ENCODE measurements around the gene TGFBRAP1.
"Not testable (repeated sequence)": the region's sequence is repeated elsewhere in the genome, so short reads cannot be mapped to it uniquely, and the experiment has no call there.

The TGFBRAP1 gene

DNA sequence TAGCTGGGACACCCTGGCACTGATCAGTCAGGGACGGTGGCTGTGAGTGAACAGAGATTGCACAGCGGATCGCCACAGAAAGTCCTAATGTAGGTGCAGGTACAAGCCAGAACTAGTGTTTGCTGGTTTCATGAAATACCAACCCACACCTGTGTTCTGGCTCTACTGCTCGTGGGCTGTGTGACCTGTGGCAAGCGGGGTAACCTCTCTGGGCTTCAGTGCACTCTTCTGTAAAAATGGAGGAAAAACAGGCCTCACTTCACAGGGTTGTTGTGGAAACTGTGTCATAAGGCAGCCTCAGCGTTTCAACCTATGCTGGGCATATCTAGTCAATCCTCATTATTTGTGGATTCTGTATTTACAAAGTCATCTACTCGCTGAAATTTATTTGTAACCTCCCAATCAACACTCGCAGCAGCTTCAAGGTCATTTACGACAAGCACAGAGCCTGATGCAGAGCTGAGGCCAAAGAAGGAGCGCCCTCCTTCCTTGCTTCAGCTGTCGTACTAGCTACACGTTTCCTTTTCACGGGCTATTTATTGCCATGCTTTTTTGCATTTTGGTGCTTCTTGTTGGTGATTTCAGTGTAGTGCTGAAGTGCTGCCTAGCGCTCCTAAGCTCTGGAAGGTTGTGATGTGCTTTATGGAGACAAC, 58.0 kb downstream of the TGFBRAP1 start:
- DNase-seq = no peak

DNA sequence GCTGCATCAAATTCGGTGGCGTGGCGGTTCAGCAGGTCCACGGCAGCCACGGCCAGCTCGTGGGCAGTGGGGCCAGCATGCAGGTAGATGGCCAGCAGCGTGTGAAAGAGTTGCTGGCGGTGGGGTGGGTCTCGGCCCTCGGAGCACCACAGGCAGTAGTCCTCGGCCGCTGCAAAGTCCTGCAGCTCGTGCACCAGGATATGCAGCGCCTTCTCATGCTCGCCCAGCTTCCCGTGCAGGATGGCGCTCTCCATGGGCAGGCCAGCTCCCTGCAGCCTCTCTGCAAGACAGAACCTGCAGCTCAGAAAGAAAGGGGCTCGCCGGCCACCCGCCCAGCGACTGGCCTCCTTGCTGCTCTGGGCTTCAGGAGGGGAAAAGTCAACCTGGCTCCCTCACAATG, 60.1 kb downstream of the TGFBRAP1 start:
- DNase-seq = no peak

GRCh38 chr2:105262651-105263091, 66.9 kb downstream of the TGFBRAP1 start:
- DNase-seq = peak in 1 of 3 experiments; percentile 15

GRCh38 chr2:105261061-105261460, 68.5 kb downstream of the TGFBRAP1 start:
- no peak for DNase-seq

DNA sequence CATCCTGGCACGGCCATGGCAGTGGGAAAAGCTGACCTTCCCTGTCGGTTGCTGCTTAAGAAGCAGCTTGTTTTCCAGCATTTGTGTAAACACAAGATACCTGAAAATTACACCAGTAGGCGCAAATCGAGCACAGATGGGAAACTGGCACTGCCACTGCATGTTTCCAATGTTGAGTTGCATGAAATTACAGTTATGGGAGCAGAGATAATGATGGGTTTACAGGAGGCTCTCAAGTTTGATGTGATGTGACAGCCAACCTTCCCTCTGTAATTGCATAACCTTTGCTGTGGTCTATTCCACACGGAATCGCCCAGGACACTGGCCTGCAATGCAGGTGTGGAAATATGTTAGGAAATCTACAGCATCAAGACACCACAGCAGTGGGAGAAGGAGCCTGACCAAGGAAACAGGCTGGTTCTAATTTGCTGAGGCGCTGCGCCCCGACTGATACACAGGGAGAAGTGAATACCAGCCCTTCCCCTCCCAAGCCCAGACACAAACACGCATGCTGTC, 70.6 kb downstream of the TGFBRAP1 start:
- peak in 2 of 3 experiments; percentile 43 to 78 for DNase-seq

DNA sequence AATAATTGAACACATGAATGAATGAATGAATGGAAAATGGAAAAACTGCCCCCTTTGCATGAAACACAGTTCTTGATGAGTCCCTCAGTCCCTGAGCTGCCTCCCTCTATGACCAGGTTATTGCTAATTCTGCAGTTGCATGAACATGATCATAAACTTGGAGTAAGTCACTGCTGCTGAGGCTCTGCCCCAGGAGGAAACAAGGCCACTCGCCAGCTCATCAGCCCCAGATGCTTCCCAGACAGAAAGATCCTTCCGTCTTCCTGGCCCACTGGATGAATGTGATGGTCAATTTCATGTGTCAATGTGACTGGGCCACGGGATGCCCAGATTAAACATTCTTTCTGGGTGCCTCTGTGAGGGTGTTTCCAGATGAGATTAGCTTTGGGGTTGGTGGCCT, 71.6 kb downstream of the TGFBRAP1 start:
- no peak for DNase-seq

- no peak for DNase-seq
These were observed 73.0 kb downstream of the TGFBRAP1 start for GRCh38 chr2:105256431-105257047.

DNA sequence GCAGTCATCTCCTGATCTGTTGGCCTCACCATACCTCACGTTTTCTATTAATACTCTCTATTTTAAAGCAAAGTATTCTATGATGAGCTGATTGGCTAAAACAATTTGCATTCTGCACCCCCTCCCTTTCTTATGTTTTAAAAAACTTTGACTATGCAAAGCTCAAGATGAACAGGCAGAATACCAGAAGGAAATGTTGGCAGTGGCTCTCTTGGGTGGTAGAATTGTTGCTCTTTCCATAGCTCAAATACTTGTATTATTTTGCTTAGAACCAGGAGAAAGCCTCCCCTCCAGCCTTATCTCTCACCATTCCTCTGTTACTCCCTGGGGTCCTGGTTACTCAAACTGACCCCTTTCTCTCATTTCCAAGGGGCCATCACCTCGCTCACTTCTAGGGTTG, 73.6 kb downstream of the TGFBRAP1 start:
- no peak for DNase-seq

DNA sequence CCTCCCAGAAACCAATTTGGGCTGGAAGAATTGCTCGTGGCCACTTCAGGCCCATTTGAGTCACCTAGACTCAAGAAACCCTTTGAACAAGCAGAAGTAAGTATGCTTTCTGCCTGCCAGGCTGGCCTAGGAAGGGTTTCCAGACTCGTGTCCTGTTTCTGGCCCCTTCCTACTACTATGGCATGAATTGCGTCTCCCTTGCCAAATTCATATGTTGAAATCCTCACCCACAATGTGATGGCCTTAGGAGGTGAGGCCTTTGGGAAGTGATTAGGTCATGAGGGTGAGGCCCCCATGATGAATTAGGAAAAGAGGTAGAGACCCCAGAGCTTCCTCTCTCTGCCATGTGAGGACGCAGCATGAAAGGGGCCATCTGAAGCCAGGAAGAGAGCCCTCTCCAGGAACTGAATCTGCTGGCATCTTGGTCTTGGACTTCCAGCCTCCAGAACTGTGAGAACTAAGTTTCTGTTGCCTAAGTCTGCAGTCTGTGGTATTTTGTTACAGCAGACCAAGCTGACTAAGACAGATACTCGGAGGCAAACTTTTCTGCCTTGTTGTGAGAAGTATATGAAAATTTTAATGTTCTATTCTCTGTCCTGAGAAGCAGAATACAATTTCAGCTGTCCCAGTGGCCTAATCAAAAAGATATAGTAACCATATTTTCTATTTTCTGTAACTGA, 74.9 kb downstream of the TGFBRAP1 start:
- DNase-seq = no peak

DNA sequence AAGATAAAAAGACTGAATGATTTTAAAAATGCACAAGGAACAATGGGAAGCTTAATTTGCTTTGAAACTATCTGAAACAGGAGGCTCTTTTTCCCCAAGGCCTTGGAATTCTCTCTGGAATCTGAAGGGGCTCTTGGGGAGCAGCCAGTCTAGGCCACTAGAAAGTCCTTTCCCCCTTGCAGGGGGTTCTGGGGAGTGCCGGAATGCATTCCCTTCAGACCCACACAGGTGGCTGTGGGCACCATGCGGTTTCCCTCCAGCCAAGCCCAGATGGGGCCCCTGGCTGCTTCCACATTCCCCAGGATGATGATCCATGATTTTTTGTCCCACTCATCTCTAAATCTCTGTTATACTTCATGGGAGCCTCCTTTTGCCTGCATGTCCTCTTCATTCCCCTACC, 77.3 kb downstream of the TGFBRAP1 start:
- no peak for DNase-seq

DNA sequence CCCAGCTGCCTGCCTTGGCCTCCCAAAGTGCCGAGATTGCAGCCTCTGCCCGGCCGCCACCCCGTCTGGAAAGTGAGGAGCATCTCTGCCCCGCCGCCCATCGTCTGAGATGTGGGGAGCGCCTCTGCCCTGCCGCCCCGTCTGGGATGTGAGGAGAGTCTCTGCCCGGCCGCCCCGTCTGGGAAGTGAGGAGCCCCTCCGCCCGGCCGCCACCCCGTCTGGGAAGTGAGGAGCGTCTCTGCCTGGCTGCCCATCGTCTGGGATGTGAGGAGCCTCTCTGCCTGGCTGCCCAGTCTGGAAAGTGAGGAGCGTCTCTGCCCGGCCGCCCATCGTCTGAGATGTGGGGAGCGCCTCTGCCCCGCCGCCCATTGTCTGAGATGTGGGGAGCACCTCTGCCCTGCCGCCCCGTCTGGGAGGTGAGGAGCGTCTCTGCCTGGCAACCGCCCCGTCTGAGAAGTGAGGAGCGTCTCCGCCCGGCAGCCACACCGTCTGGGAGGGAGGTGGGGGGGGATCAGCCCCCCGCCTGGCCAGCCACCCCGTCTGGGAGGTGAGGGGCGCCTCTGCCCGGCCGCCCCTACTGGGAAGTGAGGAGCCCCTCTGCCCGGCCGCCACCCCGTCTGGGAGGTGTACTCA, 78.4 kb downstream of the TGFBRAP1 start:
- not testable (repeated sequence) for DNase-seq

DNA sequence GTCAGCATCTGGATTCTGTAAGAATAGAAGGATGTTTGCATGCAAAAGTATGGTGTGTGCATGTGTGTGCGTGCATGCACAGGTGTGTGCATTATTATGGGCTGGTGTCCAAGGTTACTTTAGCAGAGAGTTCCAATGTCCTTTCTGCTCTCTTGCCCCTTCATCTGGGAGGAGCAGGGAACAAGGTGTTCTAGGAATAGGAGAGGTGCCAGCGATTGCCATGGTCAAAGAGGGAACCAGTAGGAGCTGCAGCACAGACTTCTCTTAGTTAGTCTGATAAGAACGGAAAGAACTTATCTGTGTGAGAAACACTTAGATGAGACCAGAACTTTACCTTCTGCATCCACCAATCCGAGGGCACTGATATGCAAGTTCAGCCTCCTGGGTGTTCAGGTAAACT, 79.6 kb downstream of the TGFBRAP1 start:
- DNase-seq = no peak

GRCh38 chr2:105249181-105249580, 80.4 kb downstream of the TGFBRAP1 start:
- no peak for DNase-seq

- DNase-seq = no peak
These were observed 81.0 kb downstream of the TGFBRAP1 start for GRCh38 chr2:105248316-105249070.

DNA sequence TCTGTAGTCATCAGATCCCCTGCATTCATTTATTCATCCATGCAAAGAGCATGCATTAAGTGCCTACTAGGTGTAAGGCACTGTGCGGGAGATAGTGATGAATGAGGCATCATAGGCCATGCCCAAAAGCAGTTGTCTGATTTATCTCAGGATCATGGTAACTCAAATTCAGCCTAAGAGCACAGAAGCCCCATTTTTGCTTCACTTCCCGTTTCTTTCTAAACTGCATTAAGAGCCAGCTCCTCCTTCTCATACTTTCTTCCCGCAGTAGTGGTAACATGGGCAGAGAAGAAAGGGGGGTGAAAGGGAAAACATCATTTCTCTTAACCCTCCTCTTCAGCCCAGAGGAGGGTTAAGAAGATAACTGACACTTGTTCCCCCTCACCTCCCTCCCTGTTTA, 85.1 kb downstream of the TGFBRAP1 start:
- DNase-seq = no peak

DNA sequence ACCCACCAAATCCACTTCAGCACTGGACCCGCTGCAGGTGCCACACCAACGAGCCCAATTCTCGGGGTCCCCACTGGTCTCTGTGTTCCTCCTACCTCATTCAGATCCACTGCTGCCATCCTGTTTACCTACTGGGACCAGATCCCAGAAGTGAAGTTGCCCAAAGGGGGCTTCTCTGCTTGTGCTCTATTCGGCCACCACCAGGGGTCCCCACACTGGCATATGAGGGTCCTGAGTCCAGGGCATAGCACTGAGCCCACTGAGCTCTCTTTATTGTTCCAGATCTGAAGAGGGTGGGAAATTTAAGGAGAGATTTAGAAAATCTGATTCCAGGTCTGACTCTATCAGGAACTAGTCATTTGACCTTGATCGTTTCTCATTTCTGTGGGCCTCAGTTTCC, 85.6 kb downstream of the TGFBRAP1 start:
- DNase-seq = peak in 1 of 3 experiments; percentile 6

DNA sequence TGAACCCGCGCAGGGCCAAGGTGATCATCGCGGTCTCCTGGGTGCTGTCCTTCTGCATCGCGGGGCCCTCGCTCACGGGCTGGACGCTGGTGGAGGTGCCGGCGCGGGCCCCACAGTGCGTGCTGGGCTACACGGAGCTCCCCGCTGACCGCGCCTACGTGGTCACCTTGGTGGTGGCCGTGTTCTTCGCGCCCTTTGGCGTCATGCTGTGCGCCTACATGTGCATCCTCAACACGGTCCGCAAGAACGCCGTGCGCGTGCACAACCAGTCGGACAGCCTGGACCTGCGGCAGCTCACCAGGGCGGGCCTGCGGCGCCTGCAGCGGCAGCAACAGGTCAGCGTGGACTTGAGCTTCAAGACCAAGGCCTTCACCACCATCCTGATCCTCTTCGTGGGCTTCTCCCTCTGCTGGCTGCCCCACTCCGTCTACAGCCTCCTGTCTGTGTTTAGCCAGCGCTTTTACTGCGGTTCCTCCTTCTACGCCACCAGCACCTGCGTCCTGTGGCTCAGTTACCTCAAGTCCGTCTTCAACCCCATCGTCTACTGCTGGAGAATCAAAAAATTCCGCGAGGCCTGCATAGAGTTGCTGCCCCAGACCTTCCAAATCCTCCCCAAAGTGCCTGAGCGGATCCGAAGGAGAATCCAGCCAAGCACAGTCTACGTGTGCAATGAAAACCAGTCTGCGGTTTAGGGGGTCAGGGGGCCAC, 87.1 kb downstream of the TGFBRAP1 start:
- DNase-seq = no peak

DNA sequence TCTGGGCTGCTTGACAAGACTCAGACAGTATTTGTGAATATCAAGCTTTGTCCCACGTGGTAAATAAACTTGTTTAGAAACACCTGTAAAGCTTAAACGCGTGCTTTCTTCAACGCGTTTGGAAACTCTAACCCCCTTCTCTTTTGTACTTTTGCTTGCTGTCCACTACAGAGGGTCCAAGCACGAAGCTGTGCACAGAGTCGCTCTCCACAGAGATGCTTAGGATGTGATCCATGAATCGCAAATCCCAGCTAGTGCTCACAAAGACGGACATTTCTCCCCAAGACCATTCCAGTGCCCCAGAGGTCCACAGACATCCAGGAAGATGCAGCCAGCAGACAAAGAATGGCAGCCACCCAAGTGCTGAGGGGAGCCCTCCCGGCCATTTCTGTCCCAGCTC, 88.1 kb downstream of the TGFBRAP1 start, which contains the start of gene GPR45:
Gene GPR45 (plus strand): TSS at position 301 of the 400 bp plus-strand sequence. CDS start 116 bp downstream, outside the sequence.
- DNase-seq = no peak

- DNase-seq = no peak
These were observed 89.6 kb downstream of the TGFBRAP1 start for GRCh38 chr2:105239924-105240323.

DNA sequence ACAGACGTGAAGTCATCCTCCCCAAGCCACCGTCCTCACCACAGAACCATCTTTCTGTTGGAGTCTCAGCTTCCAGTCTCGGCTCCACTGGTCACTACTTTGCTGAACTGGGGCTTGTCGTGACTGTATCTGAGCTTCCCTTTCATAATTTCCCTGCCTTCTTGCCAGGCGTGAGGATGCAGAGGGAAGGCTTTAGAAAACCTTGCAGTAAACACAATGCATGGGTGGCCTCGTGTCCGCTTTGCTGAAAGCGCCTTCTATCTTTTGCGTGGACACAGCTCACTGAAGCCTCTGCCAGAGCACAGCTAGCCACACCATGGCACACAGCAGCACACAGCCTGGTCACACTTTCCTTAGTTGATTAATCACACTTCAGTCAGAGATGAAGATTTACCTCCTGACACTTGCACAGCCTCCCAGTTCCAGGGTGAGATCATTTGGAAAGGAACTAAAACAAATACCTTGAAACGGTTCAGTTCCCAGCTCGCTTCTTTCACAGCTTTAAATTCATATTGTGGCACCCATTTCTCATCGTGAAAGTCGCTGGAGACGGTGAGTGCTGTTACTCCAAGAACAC, 90.8 kb downstream of the TGFBRAP1 start:
- DNase-seq = no peak

- DNase-seq = no peak
These were observed 92.3 kb downstream of the TGFBRAP1 start for GRCh38 chr2:105237045-105237765.
